ENCODE data around the gene SACM1L. TPM values are rescaled to one million over a fixed set of nuclear protein-coding genes. Genes with fewer than 3 reads are reported as not detected.

Gene SACM1L
- total and polyA plus RNA-seq, 2 of the 13 experiments (the other 11 are each of a cell fraction or from before 2014, with no cell fraction given) = 15.1 to 27.8 TPM

DNA sequence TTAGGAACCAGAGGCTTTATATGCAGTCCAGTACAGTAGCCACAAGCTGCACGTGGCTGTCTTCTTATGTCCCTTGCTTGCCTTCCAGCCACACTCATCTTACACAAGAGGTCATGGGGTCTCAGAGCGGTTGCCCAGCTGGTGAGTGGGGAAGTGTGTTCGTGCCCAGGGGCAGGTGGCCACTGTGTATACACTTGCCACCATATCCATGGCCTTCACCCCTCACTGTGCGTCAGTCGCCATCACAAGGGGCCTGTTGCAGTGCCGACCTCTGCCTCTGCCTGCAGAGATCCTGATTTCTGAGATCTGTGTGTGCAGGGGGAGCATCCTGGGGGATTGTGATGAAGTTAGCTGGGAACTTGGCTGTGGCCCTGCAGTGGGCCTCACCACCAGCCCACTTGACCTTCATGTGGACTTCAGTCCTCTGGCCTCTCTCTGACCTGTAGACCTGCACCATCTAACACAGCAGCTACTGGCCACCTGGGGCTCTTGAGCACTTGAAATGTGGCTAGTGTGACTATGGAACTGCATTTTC lies 43.1 kb upstream of the SACM1L start (continued):
- TF ChIP-seq, protein P1, sequence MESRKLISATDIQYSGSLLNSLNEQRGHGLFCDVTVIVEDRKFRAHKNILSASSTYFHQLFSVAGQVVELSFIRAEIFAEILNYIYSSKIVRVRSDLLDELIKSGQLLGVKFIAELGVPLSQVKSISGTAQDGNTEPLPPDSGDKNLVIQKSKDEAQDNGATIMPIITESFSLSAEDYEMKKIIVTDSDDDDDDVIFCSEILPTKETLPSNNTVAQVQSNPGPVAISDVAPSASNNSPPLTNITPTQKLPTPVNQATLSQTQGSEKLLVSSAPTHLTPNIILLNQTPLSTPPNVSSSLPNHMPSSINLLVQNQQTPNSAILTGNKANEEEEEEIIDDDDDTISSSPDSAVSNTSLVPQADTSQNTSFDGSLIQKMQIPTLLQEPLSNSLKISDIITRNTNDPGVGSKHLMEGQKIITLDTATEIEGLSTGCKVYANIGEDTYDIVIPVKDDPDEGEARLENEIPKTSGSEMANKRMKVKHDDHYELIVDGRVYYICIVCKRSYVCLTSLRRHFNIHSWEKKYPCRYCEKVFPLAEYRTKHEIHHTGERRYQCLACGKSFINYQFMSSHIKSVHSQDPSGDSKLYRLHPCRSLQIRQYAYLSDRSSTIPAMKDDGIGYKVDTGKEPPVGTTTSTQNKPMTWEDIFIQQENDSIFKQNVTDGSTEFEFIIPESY (CRISPR knock-in tag; IDR thresholded peaks at IDR 0.05) = peak; percentile 45; the same call in 1 of the 2 replicates
- TF ChIP-seq, protein P2, sequence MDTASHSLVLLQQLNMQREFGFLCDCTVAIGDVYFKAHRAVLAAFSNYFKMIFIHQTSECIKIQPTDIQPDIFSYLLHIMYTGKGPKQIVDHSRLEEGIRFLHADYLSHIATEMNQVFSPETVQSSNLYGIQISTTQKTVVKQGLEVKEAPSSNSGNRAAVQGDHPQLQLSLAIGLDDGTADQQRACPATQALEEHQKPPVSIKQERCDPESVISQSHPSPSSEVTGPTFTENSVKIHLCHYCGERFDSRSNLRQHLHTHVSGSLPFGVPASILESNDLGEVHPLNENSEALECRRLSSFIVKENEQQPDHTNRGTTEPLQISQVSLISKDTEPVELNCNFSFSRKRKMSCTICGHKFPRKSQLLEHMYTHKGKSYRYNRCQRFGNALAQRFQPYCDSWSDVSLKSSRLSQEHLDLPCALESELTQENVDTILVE (CRISPR knock-in tag; IDR thresholded peaks at IDR 0.05) = 0 out of 2 replicates have a peak, but pooled peaks have one; percentile 25
- TF ChIP-seq ZNF253 (CRISPR knock-in tag; IDR thresholded peaks at IDR 0.05; ENCODE audit: borderline replicate concordance) (no peak), GATAD2A (CRISPR knock-in tag; IDR thresholded peaks at IDR 0.05) (peak; percentile 57), ZNF329 (CRISPR knock-in tag; IDR thresholded peaks at IDR 0.05; ENCODE audit: low read depth) (no peak), NR2F2 (IDR thresholded peaks at IDR 0.05; ENCODE audit: borderline replicate concordance, low read depth) (0 out of 2 replicates have a peak, but pooled peaks have one; percentile 40), PITX1 (CRISPR knock-in tag; IDR thresholded peaks at IDR 0.05) (no peak), ZNF878 (CRISPR knock-in tag; IDR thresholded peaks at IDR 0.05) (0 out of 2 replicates have a peak, but pooled peaks have one; percentile 7), ESRRA (CRISPR knock-in tag; IDR thresholded peaks at IDR 0.05; ENCODE audit: low read depth) (peak; percentile 72), ZNF644 (CRISPR knock-in tag; IDR thresholded peaks at IDR 0.05; ENCODE audit: low read depth) (peak; percentile 45; the same call in 1 of the 2 replicates), HNRNPL (IDR thresholded peaks at IDR 0.05; ENCODE audit: low read depth, low read length) (0 out of 2 replicates have a peak, but pooled peaks have one; percentile 29), BCL6 (CRISPR knock-in tag; IDR thresholded peaks at IDR 0.05) (peak; percentile 68), HOXD1 (CRISPR knock-in tag; IDR thresholded peaks at IDR 0.05) (no peak), RNF2 (conservative IDR thresholded peaks at IDR 0.05; ENCODE audit: low read depth) (no peak)
- TF ChIP-seq, protein P3, sequence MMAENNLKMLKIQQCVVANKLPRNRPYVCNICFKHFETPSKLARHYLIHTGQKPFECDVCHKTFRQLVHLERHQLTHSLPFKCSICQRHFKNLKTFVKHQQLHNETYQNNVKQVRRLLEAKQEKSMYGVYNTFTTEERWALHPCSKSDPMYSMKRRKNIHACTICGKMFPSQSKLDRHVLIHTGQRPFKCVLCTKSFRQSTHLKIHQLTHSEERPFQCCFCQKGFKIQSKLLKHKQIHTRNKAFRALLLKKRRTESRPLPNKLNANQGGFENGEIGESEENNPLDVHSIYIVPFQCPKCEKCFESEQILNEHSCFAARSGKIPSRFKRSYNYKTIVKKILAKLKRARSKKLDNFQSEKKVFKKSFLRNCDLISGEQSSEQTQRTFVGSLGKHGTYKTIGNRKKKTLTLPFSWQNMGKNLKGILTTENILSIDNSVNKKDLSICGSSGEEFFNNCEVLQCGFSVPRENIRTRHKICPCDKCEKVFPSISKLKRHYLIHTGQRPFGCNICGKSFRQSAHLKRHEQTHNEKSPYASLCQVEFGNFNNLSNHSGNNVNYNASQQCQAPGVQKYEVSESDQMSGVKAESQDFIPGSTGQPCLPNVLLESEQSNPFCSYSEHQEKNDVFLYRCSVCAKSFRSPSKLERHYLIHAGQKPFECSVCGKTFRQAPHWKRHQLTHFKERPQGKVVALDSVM (CRISPR knock-in tag; IDR thresholded peaks at IDR 0.05) = no peak
- TF ChIP-seq, protein P4, sequence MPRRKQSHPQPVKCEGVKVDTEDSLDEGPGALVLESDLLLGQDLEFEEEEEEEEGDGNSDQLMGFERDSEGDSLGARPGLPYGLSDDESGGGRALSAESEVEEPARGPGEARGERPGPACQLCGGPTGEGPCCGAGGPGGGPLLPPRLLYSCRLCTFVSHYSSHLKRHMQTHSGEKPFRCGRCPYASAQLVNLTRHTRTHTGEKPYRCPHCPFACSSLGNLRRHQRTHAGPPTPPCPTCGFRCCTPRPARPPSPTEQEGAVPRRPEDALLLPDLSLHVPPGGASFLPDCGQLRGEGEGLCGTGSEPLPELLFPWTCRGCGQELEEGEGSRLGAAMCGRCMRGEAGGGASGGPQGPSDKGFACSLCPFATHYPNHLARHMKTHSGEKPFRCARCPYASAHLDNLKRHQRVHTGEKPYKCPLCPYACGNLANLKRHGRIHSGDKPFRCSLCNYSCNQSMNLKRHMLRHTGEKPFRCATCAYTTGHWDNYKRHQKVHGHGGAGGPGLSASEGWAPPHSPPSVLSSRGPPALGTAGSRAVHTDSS (CRISPR knock-in tag; conservative IDR thresholded peaks at IDR 0.05) = no peak
- TF ChIP-seq, protein P5, sequence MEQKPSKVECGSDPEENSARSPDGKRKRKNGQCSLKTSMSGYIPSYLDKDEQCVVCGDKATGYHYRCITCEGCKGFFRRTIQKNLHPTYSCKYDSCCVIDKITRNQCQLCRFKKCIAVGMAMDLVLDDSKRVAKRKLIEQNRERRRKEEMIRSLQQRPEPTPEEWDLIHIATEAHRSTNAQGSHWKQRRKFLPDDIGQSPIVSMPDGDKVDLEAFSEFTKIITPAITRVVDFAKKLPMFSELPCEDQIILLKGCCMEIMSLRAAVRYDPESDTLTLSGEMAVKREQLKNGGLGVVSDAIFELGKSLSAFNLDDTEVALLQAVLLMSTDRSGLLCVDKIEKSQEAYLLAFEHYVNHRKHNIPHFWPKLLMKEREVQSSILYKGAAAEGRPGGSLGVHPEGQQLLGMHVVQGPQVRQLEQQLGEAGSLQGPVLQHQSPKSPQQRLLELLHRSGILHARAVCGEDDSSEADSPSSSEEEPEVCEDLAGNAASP (CRISPR knock-in tag; IDR thresholded peaks at IDR 0.05; ENCODE audit: borderline replicate concordance) = peak; percentile 38; the same call in 1 of the 2 replicates
